NCI-H2196 (cell line): ENCODE measurements around the gene ABHD11.
A peak's percentile ranks its signal among the peaks of the same experiment; 100 is the strongest.

Experiments
- DNase-seq: peaks from one replicate; lab custom pipeline; 2025; ENCODE audit not compliant: unreplicated experiment; lab: John Stamatoyannopoulos, UW

ABHD11 gene

DNA sequence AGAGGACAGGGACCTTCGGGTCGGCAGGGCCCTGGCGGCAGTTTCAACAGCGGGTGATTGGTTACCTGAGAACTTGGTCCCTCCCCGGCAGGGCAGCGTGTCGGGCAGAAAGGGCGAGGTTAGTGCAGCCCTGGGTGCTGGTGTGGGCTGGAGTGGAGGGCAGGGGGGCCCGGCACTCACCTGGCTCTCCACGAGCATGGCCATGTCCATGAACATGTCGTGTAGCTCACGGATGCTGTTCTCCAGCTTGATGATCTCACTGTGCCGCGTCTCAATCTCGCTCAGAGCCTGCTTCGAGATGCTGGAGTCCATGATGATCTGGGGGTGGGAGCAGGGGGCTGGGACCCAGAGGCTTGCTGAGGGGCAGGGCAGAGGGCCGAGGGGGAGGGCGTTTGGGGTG is 35.9 kb downstream of the ABHD11 start:
- no peak for DNase-seq

DNA sequence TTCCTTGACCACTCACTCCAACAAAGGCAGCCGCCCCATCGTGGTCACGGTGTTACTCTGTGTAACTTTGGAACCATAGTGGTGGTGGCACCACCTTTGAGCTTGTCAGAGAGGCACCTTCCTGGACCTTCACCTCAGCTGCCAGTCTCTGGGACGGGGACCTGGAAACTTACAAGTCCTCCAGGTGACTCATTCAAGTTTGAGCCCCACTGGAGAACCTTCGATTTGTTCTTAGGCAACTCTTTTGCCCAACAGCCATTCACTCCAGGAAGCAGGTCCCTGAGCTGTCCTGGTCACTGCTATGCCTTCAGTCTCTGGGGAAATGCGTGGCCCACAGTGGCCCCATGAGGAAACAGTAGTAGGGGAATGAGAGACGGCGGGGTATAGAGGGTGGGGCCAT is 36.4 kb downstream of the ABHD11 start:
- no peak for DNase-seq

DNA sequence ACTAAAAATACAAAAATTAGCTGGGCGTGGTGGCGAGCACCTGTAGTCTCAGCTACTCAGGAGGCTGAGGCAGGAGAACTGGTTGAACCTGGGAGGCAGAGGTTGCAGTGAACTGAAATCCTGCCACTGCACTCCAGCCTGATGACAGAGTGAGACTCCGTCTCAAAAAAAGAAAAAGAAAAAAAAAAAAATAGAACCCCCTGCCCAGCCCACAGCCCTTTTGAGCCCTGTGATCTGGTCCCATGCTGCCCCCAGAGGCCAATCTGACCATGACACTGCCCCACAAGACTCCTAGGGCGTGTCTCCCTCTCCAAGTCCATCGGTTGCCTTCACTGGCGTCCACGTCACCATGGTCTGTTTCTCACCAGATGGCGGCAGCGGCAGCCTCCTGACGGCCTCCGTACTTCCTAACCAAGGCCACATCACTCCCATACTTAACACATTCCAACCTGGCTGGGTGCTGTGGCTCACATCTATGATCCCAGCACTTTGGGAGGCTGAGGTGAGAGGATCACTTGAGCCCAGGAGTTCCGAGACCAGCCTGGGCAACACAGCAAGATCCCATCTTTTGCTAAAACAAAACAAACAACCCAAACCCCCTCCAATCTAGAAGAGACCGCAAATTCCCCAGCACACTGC is 37.1 kb downstream of the ABHD11 start:
- DNase-seq, result peak; percentile 33

DNA sequence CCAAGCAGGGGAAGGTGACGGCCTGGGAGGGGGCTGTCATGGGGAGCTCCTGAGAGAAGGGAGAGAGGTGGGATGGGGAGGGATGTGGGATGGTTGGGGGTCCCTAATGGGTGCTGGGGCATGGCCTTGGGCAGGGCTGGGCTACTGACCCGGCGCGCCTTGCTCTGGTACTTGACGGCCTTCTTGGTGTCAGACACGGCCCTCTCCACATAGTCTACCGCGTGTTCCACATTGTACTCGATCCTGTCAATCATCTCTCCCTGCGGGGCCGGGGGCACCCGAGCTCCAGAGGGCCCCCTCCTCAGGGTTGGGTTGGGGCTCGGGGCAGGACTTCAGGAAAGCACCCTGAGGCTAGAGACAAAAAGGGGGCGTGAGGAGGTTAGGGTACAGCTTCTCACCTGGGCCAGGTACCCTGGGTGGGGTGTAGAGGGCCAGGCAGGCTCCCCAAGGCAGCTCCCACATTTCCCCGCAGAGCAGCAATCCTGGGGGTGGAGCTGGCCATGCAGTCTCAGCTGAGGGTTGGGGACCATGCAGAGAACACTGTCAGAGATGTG is 37.9 kb downstream of the ABHD11 start:
- DNase-seq, result no peak

DNA sequence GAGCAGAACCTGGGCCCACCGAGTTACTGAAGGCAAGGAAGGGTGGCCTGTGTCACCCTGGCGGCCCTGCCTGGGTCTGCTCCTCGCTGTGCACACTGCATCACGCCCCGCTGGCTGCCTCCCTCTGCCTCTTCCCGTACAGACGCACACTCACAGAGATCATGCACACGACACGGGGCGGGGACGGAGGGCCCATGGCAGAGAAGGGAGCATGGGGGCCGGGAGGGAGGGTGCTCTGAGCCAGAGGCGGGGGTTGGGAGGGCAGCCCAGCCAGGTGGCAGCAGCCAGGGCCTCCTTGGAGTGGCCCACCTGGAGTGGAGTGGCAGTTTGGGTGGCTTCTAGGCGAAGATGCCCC is 38.6 kb downstream of the ABHD11 start:
- DNase-seq, result no peak

DNA sequence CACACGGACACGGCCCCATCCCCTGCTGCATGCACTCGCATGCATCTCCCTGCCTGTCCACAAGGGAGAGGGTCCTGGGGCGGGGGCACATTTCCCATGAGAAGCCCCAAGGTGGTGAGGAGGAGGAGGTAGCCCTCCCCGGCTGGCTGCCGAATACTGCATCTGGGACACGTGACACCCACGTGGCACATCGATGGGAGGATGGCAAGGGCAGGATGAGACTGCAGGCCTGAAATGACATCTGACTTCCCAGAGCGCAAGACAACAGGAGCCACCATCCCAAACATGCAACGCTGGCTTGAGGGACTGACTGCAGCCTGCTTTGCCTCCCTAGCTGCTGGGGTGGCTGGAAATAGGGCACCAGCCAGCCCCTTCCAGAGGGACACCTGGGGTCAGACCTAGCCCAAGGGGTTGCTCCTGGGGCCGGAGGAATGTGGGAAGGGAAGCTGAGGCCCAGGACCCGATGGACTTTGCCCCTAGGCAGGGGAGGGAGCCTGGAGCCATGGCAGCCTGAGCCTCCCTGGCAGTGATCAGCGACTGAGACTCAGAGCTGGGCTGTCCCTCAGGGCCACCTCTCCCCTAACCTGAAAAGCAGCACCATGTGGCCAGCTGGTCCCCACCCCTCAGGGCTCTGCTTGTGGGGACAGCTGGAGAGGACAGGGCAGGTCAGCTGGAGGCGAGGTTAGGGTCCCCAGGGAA is 39.1 kb downstream of the ABHD11 start:
- DNase-seq, result no peak

DNA sequence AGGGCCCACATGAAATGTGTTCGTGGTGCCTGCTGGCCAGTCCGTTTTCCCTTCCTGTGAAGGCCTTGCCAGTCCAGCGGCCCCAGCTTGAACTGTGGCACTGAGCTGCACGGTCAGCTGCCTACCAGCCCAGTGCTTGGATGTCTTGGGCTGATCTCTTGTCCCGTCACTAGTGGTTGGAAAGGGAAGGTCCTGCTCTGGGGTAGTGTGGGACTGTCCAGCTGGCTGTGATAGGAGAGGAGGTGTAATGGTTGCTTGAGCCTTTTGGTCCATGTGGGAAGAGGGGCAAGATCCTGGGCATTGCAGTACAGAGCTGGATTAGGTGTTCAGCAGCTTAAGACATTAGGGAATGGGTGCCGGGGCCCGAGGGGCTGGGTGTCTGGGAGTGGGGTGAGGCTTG is 40.2 kb downstream of the ABHD11 start:
- DNase-seq, result no peak

DNA sequence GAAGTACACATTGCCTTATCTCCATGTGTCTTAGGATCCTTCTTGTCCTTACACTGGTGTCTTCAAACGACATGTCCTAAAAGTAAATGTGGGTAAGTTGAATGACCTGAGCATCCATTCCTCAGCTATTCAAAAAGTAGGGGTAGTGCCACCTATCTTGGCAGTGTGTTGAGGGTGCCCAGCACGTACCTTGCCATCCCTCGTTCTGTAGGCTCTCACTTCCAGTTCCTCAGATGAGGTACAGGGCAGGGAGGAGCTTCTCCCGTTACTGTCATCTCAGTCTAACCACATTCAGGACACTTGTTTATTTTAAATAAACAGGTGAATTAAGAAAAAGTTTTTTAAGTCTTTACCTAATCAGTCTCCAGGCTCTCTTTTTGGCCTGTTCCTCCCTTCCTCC is 42.2 kb downstream of the ABHD11 start:
- no peak for DNase-seq

DNA sequence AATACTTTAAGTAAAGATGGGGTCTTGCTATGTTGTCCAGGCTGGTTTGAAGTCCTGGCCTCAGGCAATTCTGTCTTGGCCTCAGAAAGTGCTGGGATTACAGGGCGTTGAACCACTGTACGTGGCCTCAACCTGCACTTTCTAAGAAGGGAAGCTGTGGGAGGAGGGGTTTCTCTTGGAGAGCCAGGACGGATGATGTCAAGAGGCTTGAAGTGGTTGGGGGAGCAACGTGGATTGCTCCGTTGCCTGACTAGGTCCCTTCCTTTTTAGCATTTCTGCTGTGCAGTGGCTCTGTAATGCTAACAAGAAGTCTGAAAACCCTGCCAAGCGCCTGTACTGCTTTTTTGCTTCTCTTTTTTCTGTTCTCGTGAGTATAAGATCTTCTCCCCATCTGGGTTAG is 48.0 kb downstream of the ABHD11 start:
- no peak for DNase-seq

DNA sequence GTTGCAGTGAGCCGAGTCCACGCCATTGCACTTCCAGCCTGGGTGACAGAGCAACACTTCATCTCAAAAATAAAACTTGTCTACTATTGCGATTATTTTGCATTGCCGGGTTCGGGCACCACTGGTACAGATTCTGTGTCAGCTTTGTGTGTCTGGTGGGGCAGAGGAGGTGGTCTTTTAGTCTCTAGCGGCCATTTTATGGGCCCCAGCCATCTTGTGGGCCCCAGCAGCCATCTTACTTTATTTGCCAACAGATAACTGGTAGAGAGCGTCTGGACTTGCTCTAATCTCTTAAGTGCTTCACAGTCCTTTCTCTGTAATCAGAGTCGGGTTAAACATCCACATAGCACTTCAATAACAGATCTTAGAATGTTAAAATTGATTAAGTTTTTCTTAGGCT is 50.3 kb downstream of the ABHD11 start:
- no peak for DNase-seq
